Kidney epithelial cell (primary cell): ENCODE results near the gene SMARCD3. TPM values are rescaled to one million over a fixed set of nuclear protein-coding genes. Genes with fewer than 3 reads are reported as not detected.

ENCODE experiments used
- DNase-seq: peaks from one replicate; pipeline ENCODE4 v3.0.0-alpha.2; 2010; ENCODE audit warnings: low read depth
- H3K27me3 ChIP-seq: 2 replicates; pipeline ENCODE4 v1.6.0; 2011; ENCODE audit warnings: low read length; ENCODE audit not compliant: control insufficient read depth, insufficient read depth
- H3K36me3 ChIP-seq: 2 replicates; pipeline ENCODE4 v1.5.1; 2011; ENCODE audit warnings: low read length; ENCODE audit not compliant: control insufficient read depth, insufficient read depth
- H3K4me3 ChIP-seq: 2 replicates; pipeline ENCODE4 v1.5.1; 2011; ENCODE audit warnings: low read depth, mild to moderate bottlenecking, control low read depth, low read length
- CTCF ChIP-seq: IDR thresholded peaks from 2 replicates; pipeline ENCODE4 v1.5.1; 2011; ENCODE audit warnings: mild to moderate bottlenecking, moderate library complexity, low read length, control low read depth, inconsistent platforms; ENCODE audit not compliant: insufficient read depth, poor library complexity, severe bottlenecking
- total RNA-seq: library from RNA; depleted of rRNA; stranded (reverse); fragments of >200 nt; gene quantifications from 2 replicates; pipeline ENCODE4 v1.2.3, GENCODE V29; 2015

Gene SMARCD3
- total RNA-seq, 1 donor from 2014 or later = 28.7 TPM

GRCh38 chr7:151249732-151250072 is 1.2 kb upstream of the SMARCD3 start:
- DNase-seq = no peak
- Histone ChIP-seq H3K36me3 (no peaks in the 10 kb centered on the region), H3K27me3 (peaks cover 8% of the 10 kb centered on the region), H3K4me3 (no peak overlapping the region)
- no peak for TF ChIP-seq CTCF

DNA sequence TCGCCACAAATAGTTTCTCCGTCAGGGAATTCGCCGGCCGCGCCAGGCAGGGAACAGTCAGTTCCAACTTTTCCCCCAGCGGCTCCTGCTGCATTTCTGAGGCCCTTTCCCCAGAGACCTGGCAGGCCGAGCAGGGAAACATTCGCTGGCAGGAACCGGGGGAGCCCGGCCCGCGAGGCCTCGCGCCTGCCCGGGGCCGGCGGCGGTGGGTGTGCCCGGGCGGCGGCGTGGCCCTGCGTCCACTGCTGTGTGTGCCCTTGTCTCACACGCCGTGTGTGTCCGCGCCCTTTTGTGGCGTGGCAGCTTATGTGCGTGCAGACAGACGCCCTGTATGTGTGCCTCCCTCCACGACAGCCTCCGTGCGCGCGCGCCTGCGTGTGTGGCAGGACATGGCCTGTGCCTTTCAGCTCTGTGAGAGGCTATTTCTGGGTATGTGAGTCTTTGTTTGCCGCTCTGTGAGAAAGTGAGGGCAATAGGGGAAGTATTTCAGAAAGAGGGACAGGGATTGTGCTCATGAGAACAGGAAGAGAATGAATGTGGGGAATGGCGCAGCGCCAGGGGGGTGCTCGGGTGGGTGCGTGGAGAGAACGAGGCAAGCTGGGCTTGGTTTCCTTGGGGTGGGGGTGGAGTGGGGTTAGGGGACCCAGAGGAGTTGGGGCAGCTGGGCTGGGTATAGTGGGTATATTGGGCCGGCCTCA is 689 bp upstream of the SMARCD3 start:
- Histone ChIP-seq H3K4me3 (peak overlapping the region; percentile 65), H3K36me3 (no peaks in the 10 kb centered on the region), H3K27me3 (peaks cover 8% of the 10 kb centered on the region)
- TF ChIP-seq CTCF = no peak
- no peak for DNase-seq

DNA sequence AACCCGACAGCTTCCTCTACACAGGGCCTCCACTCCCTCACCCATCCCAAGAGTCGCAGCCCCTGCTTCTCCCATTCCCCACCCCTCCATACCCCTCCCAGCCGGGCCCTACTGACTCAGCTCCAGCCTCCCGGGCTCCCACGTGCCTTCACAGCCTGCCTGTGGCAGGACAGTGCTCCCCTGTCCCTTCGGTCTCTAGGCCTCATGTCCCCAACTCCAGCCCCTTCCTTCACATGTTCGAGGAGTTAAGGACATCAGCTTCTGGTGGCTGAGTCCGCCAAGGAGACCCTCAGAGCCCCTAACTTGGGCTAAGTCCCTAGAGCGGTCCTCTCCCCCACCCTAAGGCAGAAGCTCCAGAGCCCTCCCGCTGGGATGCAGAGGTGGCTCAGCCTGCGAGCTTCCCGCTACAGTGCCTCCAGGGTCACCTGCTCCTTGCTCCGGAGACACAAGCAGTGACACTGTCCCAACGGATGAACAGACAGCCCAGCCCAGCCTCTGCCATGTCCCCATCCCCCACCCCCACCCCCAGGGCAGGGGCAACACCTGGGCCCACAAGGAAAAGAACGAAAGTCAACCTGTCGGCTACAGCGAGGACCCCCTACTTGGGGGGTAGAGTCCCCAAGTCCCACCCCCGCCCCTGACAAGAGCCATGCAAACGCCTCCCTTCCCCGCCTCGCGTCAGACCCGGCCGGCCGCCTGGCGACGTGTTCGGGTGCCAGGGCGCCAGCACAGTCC is 716 bp downstream of the SMARCD3 start:
- peak overlapping the region; percentile 65 for H3K4me3 ChIP-seq
- H3K36me3 ChIP-seq = no peaks in the 10 kb centered on the region
- peaks cover 5% of the 10 kb centered on the region for H3K27me3 ChIP-seq
- no peak for TF ChIP-seq CTCF
- no peak for DNase-seq

- Histone ChIP-seq H3K36me3 (no peaks in the 10 kb centered on the region), H3K27me3 (peaks cover 5% of the 10 kb centered on the region), H3K4me3 (no peak overlapping the region)
- TF ChIP-seq CTCF = no peak
- no peak for DNase-seq
Measured at GRCh38 chr7:151246851-151247580, 1.5 kb downstream of the SMARCD3 start.

DNA sequence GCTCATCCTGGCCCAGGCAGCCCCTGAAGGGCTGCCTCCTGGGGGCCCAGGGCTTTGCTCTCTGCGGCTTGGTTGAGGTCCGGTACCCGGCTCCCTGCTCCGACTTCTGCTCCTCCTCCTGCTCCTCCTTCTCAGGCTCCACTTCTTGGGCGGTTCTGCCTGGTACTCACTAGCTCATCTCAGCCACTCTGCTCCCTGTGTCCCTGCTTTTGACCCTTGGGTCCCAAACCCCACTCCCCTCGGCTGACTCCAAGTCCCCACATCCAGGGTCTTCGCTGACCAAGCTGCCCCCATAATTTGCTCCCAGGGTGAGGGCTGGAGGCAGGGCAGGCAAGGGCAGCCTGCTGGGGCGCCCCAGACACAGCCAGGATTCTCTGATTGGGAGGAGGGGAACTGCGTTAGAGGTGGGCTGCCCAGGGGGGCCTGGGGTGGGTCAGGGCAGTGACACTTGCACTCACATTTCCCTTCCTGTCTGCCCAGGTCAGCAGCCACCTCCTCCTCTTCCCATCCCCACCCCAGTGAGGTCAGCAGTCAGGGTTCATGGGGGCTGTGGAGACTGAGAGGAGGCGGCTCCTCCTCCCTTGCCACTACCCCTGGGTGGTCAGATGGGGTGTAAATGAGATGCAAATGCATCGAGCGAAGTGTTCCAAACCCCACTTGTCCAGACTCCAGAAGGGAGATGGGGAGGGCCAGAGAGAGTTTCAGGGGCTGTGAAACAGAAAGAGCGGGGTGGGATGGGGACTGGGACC is 2.2 kb downstream of the SMARCD3 start:
- no peak overlapping the region for H3K4me3 ChIP-seq
- no peaks in the 10 kb centered on the region for H3K36me3 ChIP-seq
- no peak for TF ChIP-seq CTCF
- DNase-seq = no peak
- peaks cover 5% of the 10 kb centered on the region for H3K27me3 ChIP-seq
